WERI-Rb-1 (cell line): ENCODE data around the gene IL23R.

ENCODE experiments used
- DNase-seq: peaks from one replicate; pipeline ENCODE4 v3.0.0-alpha.2; 2020
- H3K27ac ChIP-seq: fragments of 250-450 bp; sonication (Bioruptor Pico); 2 replicates; pipeline ENCODE4 v1.5.1; 2020; ENCODE audit warnings: mild to moderate bottlenecking, moderate library complexity
- H3K27me3 ChIP-seq: fragments of 250-450 bp; sonication (Bioruptor Pico); 2 replicates; pipeline ENCODE4 v1.5.1; 2021; ENCODE audit warnings: mild to moderate bottlenecking, low read depth, moderate library complexity; ENCODE audit not compliant: insufficient read depth, severe bottlenecking
- H3K36me3 ChIP-seq: fragments of 250-450 bp; sonication (Bioruptor Pico); 2 replicates; pipeline ENCODE4 v1.5.1; 2020; ENCODE audit warnings: mild to moderate bottlenecking, moderate library complexity
- H3K4me3 ChIP-seq: 2 replicates; pipeline ENCODE4 v1.5.1; 2011; ENCODE audit warnings: low read depth, mild to moderate bottlenecking, control low read depth, low read length
- H3K9me3 ChIP-seq: fragments of 250-450 bp; sonication (Bioruptor Pico); 2 replicates; pipeline ENCODE4 v1.5.1; 2021; ENCODE audit warnings: mild to moderate bottlenecking, moderate library complexity; ENCODE audit not compliant: severe bottlenecking
- TF ChIP-seq, protein P1 (sequence below): IDR thresholded peaks from 2 replicates; pipeline ENCODE4 v1.5.1; 2011; ENCODE audit warnings: low read depth, mild to moderate bottlenecking, control low read depth, inconsistent platforms, low read length

IL23R gene

DNA sequence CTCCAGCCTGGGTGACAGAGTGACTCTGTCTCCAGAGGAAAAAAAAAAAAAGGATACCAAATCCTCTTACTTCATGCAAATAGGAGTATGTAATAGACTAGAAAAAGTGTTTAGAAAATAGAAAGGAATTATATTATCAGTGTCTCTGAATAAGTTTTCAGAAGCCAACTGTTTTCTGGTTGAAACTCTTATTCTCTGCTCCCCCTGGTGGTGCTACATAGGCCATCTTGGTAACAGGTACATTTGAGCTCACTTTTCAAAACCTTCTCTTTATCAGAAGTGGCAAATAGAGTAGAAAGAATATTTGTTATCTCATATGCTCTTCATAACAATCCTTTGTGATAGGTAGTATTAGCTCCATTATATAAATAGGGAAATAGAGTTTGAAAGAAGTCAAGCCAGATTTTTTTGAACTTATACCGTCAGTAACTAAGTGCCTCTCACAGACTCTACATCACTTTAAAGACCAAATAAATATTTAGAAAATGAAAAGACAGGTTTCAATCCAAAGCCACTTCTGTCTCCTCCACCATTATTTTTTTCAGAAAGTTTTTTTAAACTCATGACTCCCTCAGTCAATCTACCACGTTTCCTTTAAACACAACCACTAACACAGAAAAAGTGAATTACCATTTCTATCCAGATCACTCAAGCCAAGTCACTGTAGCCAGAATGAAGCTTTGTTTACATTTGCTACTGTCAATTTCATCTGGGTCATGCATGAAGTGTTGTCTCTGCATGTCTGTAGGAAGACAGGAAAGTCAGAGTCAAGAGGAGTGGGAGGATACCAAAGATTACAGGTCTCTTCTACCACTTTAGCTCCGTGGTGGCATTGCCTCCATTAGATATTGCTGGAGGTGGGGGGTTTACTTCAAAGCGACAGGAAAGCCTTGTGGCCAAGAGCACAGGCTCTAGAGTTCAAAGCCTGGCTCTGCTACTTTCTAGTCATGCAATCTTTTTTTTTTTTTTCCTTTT is 45.6 kb downstream of the IL23R start:
- no peaks in the 10 kb centered on the region for H3K9me3 ChIP-seq
- DNase-seq, result peak; percentile 23
- TF ChIP-seq, protein P1, sequence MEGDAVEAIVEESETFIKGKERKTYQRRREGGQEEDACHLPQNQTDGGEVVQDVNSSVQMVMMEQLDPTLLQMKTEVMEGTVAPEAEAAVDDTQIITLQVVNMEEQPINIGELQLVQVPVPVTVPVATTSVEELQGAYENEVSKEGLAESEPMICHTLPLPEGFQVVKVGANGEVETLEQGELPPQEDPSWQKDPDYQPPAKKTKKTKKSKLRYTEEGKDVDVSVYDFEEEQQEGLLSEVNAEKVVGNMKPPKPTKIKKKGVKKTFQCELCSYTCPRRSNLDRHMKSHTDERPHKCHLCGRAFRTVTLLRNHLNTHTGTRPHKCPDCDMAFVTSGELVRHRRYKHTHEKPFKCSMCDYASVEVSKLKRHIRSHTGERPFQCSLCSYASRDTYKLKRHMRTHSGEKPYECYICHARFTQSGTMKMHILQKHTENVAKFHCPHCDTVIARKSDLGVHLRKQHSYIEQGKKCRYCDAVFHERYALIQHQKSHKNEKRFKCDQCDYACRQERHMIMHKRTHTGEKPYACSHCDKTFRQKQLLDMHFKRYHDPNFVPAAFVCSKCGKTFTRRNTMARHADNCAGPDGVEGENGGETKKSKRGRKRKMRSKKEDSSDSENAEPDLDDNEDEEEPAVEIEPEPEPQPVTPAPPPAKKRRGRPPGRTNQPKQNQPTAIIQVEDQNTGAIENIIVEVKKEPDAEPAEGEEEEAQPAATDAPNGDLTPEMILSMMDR, result 0 out of 2 replicates have a peak, but pooled peaks have one; percentile 30
- no peaks in the 10 kb centered on the region for H3K27me3 ChIP-seq
- H3K36me3 ChIP-seq, result no peaks in the 10 kb centered on the region
- no peak overlapping the region for H3K27ac ChIP-seq
- no peak overlapping the region for H3K4me3 ChIP-seq

- Histone ChIP-seq H3K27me3 (no peaks in the 10 kb centered on the region), H3K27ac (no peak overlapping the region), H3K4me3 (no peak overlapping the region), H3K9me3 (no peaks in the 10 kb centered on the region), H3K36me3 (no peaks in the 10 kb centered on the region)
- TF ChIP-seq, protein P1, result peak; percentile 57; the same call in 1 of the 2 replicates
- peak; percentile 18 for DNase-seq
Measured at GRCh38 chr1:67213164-67213563, 46.9 kb downstream of the IL23R start.

GRCh38 chr1:67213948-67214347 is 47.7 kb downstream of the IL23R start:
- H3K4me3 ChIP-seq, result no peak overlapping the region
- H3K27me3 ChIP-seq, result no peaks in the 10 kb centered on the region
- no peak for DNase-seq
- no peak overlapping the region for H3K27ac ChIP-seq
- no peaks in the 10 kb centered on the region for H3K36me3 ChIP-seq
- TF ChIP-seq, protein P1, result no peak
- H3K9me3 ChIP-seq, result no peaks in the 10 kb centered on the region

DNA sequence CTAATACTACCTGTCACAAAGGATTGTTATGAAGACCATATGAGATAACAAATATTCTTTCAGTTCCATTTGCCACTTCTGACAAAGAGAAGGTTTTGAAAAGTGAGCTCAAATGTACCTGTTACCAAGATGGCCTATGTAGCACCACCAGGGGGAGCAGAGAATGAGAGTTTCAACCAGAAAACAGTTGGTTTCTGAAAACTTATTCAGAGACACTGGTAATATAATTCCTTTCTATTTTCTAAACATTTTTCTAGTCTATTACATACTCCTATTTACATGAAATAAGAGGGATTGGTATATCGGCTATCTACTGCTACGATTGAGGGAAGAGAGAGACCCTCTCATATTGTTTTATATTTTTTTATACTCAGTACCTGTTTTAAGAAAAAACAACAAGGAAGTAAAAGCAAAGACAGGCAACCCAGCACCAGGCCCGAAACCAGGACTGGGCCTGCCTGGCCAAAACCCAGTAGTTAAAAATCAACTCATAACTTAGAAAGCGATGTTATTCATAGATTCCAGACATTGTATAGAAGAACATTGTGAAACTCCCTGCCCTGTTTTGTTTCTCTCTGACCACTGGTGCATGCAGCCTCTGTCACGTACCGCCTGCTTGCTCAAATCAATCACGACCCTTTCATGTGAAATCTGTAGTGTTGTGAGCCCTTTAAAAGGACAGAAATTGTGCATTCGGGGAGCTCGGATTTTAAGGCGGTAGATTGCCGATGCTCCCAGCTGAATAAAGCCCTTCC is 48.3 kb downstream of the IL23R start:
- DNase-seq, result peak; percentile 29
- no peaks in the 10 kb centered on the region for H3K9me3 ChIP-seq
- H3K27ac ChIP-seq, result no peak overlapping the region
- H3K4me3 ChIP-seq, result no peak overlapping the region
- H3K36me3 ChIP-seq, result no peaks in the 10 kb centered on the region
- TF ChIP-seq, protein P1, result peak; percentile 31; the same call in 1 of the 2 replicates
- no peaks in the 10 kb centered on the region for H3K27me3 ChIP-seq

DNA sequence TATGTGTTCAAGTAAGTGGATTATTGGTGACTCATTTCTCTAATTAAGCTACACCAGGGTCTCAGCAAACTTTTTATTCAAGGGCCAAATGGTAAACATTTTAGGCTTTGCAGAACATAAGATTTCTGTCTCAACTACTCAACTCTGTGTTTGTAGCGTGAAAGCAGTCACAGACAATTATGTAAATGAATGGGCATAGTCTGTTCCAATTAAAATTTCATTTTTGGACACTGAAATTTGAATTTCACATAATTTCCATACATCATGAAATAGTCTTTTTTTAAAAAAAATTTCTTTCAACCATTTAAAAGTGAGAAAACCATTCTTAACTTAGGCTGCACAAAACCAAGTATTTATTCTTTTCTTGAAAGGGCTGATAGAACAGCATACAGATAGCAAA is 50.1 kb downstream of the IL23R start:
- Histone ChIP-seq H3K4me3 (no peak overlapping the region), H3K27ac (no peak overlapping the region), H3K27me3 (no peaks in the 10 kb centered on the region), H3K9me3 (no peaks in the 10 kb centered on the region), H3K36me3 (no peaks in the 10 kb centered on the region)
- no peak for DNase-seq
- TF ChIP-seq, protein P1, result no peak
